Esophagus muscularis mucosa (tissue), 4 donors: Measurements from ENCODE around the gene ZNF268. TPM values are rescaled to one million over a fixed set of nuclear protein-coding genes. Genes with fewer than 3 reads are reported as not detected.

Experiments used
- DNase-seq: peaks from one replicate; pipeline ENCODE4 v3.0.0-alpha.2; 2017; ENCODE audit errors: extremely low spot score
- H3K27ac ChIP-seq, 4 donors: fragments of 200-600 bp; sonication (generic); replicated peaks in 1 of 4; 1 replicate in 3 of 4; 2 replicates in 1 of 4; pipeline ENCODE4 v1.5.1; 2016 to 2019; ENCODE audit warnings: mild to moderate bottlenecking in 1 of 4
- H3K27me3 ChIP-seq, 4 donors: fragments of 200-600 bp; sonication (generic); one replicate each; pipeline versions ENCODE4 v1.5.1 to v1.6.0; 2016 to 2019
- H3K36me3 ChIP-seq, 4 donors: fragments of 200-600 bp; sonication (generic); one replicate each; pipeline ENCODE4 v1.5.1; 2016 to 2019
- H3K4me1 ChIP-seq, 4 donors: fragments of 200-600 bp; sonication (generic); one replicate each; pipeline ENCODE4 v1.5.1; 2016 to 2019
- H3K4me3 ChIP-seq, 4 donors: fragments of 200-600 bp; sonication (generic); 1 replicate in 2 of 4; 2 replicates in 2 of 4; pipeline ENCODE4 v1.5.1; 2016 to 2019; ENCODE audit warnings: mild to moderate bottlenecking in 4 of 4, moderate library complexity in 1 of 4
- H3K9me3 ChIP-seq, 4 donors: fragments of 200-600 bp; sonication (generic); 1 replicate in 3 of 4; 2 replicates in 1 of 4; pipeline ENCODE4 v1.5.1; 2016 to 2019
- EP300 ChIP-seq: sonication (generic); formaldehyde crosslinking; IDR thresholded peaks from one replicate; pipeline ENCODE4 v1.6.1; 2017; ENCODE audit warnings: antibody characterized with exemption
- POLR2A ChIP-seq: fragments of 450-650 bp; IDR thresholded peaks from one replicate; pipeline ENCODE4 v1.6.1; 2017; ENCODE audit warnings: antibody characterized with exemption, moderate library complexity, mild to moderate bottlenecking, low read depth
- POLR2AphosphoS5 ChIP-seq, 2 donors: sonication (generic); formaldehyde crosslinking; IDR thresholded peaks; one replicate each; pipeline ENCODE4 v1.6.1; 2017; ENCODE audit warnings: antibody characterized with exemption in 2 of 2
- WGBS: methylation state at CpG from one replicate; pipeline ENCODE4 v1.1.5; 2018; 5-methylcytosine and 5-hydroxymethylcytosine counted together
- intact Hi-C: fragments of 100-400 bp; cut with DNase I; formaldehyde crosslinking; loops from one replicate; pipeline ENCODE4 v1.15.1; 2023
- total RNA-seq, 4 donors: library from RNA; depleted of rRNA; stranded (reverse); fragments of >200 nt; gene quantifications; one replicate each; pipeline versions ENCODE4 v1.1.0 to v1.2.1, GENCODE V29; 2016
- TF ChIP-seq, protein P1 (sequence below), 3 experiments: fragments of 200-600 bp in 2 of 3; fragments of 450-650 bp in 1 of 3; sonication (generic) in 2 of 3; IDR thresholded peaks; one replicate each; pipeline ENCODE4 v1.5.1; 2017 to 2019; ENCODE audit warnings: antibody characterized with exemption in 3 of 3, mild to moderate bottlenecking in 2 of 3, moderate library complexity in 1 of 3

The ZNF268 gene
- total RNA-seq: 10 to 100 TPM; 14.1 to 37.2 (median 26.8) TPM

DNA sequence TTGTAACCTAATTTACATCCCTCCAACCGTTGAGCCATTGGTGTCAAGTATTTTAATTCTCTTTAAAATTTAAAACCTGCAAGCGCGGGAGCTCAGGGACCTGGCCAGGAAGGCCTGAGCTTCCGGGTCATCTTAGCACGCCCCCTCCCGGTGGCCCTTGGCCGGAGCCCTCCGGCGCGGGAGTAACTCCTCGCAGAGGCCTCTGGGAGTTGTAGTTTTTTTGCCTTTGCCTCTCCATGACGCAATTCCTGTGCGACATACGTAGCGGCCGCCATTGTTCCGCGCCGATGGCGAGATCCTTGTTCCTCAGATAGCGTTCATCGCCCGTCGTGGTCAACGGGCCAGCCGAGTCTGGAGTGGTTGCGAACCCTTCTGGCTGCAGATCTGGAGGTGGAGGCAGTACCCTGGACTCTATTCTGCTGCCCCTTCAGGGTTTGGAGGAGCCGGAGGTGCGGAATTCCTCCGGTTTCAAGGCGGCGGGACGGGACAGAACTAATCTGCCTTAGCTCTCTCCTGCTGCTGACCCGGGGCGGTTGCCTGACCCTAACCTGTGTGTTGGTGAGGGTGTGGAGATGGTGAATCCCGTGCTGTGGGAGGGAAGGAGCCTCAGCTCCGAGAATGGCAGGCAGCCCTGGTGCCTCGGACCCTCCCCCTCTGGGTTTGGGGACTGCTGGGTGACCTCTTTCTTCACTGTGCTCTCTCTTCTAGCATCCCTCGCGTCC lies at the start of gene ZNF268:
Gene ZNF268, plus strand, starts transcription at position 258 of the 722 bp plus-strand sequence. CDS start 503 bp downstream, outside the sequence.
- peak within 1 kb of the TSS; percentile 75 to 83 (median 81) for H3K27ac ChIP-seq
- intact Hi-C loops: no loop called here
- peaks cover 18 to 38% (median 35%) of the 10 kb centered on the region in 4 donors for H3K36me3 ChIP-seq
- H3K27me3 ChIP-seq: no peaks in the 10 kb centered on the region
- WGBS: 4% methylated on average over 39 of the region's 40 CpGs
- peak; percentile 97 for DNase-seq
- H3K4me1 ChIP-seq: peaks cover 11 to 14% (median 14%) of the 10 kb centered on the region in 4 donors
- peak within 1 kb of the TSS; percentile 87 to 96 (median 92) for H3K4me3 ChIP-seq
- H3K9me3 ChIP-seq: peaks cover 0 to 58% (median 23%) of the 10 kb centered on the region in 4 donors
- TF ChIP-seq POLR2A: no peak
- peak; percentile 86 to 96 for TF ChIP-seq POLR2AphosphoS5 (IDR thresholded peaks at IDR 0.05)
- TF ChIP-seq EP300: no peak
- TF ChIP-seq, protein P1, sequence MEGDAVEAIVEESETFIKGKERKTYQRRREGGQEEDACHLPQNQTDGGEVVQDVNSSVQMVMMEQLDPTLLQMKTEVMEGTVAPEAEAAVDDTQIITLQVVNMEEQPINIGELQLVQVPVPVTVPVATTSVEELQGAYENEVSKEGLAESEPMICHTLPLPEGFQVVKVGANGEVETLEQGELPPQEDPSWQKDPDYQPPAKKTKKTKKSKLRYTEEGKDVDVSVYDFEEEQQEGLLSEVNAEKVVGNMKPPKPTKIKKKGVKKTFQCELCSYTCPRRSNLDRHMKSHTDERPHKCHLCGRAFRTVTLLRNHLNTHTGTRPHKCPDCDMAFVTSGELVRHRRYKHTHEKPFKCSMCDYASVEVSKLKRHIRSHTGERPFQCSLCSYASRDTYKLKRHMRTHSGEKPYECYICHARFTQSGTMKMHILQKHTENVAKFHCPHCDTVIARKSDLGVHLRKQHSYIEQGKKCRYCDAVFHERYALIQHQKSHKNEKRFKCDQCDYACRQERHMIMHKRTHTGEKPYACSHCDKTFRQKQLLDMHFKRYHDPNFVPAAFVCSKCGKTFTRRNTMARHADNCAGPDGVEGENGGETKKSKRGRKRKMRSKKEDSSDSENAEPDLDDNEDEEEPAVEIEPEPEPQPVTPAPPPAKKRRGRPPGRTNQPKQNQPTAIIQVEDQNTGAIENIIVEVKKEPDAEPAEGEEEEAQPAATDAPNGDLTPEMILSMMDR (IDR thresholded peaks at IDR 0.05): peak; percentile 81 to 88 (median 87)

DNA sequence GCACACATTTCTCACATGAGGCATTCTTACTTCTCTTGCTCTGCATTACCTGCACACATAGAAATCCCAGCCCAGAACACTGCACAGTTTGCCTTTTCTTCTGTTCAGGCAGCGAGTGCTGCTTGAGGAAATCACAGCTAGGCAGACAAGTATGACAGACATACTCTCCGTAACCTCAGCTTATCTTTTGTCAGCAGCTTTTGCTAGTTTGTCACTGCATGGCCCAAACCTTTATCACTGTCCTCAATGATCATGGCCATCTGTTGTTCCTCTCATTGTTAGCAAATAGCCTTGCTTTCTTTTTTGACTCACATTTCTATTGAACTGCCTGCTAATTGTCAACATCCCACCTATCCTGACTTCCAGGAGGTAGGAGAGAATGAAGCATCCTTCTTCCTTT lies 45.5 kb upstream of the ZNF268 start:
- DNase-seq: no peak
- Histone ChIP-seq H3K27ac (no peak overlapping the region), H3K4me1 (peaks cover 3 to 8% (median 7%) of the 10 kb centered on the region in 4 donors), H3K36me3 (peaks cover 52 to 81% (median 62%) of the 10 kb centered on the region in 4 donors), H3K27me3 (no peaks in the 10 kb centered on the region), H3K4me3 (no peak overlapping the region), H3K9me3 (peaks cover 1 to 89% (median 73%) of the 10 kb centered on the region in 4 donors)
- TF ChIP-seq, protein P1 (IDR thresholded peaks at IDR 0.05): no peak
- no peak for TF ChIP-seq EP300
- no peak for TF ChIP-seq POLR2AphosphoS5 (IDR thresholded peaks at IDR 0.05)
- no peak for TF ChIP-seq POLR2A
- 100% methylated on average over 2 of the region's 2 CpGs for WGBS
- intact Hi-C loops: no loop called here

DNA sequence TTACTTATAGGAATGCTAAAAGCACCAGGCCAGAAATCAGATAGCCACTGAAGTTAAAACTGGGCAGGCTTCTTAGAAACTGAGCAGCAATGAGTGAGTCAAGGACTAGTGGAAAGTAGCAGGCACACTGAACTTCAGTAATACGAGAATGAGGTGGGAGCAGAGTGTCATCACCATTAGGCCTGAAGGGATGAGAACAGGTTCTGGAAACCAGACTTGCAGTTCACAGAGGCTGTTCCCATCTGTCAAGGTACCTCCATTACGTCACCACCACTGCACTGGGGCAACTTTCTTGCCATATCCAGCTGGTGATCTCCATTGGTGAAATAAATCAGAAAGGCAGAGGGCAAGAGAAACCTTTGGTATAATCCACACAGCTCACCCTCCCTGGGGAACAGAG lies 35.3 kb upstream of the ZNF268 start:
- Histone ChIP-seq H3K27ac (no peak overlapping the region), H3K36me3 (peaks cover 69 to 98% (median 78%) of the 10 kb centered on the region in 4 donors), H3K4me3 (no peak overlapping the region), H3K4me1 (no peaks in the 10 kb centered on the region), H3K27me3 (no peaks in the 10 kb centered on the region), H3K9me3 (peaks cover 7 to 98% (median 95%) of the 10 kb centered on the region in 4 donors)
- 97% methylated on average over 2 of the region's 2 CpGs for WGBS
- intact Hi-C loops: no loop called here
- no peak for DNase-seq
- TF ChIP-seq, protein P1 (IDR thresholded peaks at IDR 0.05): no peak
- TF ChIP-seq POLR2A: no peak
- no peak for TF ChIP-seq POLR2AphosphoS5 (IDR thresholded peaks at IDR 0.05)
- no peak for TF ChIP-seq EP300

DNA sequence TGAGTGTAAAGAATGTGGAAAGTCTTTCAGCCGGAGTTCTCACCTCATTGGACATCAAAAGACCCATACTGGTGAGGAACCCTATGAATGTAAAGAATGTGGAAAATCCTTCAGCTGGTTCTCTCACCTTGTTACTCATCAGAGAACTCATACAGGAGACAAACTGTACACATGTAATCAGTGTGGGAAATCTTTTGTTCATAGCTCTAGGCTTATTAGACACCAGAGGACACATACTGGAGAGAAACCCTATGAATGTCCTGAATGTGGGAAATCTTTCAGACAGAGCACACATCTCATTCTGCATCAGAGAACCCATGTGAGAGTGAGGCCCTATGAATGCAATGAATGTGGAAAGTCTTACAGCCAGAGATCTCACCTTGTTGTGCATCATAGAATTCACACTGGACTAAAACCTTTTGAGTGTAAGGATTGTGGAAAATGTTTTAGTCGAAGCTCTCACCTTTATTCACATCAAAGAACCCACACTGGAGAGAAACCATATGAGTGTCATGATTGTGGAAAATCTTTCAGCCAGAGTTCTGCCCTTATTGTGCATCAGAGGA lies 25.1 kb upstream of the ZNF268 start:
- H3K36me3 ChIP-seq: peaks cover 58 to 79% (median 69%) of the 10 kb centered on the region in 4 donors
- H3K9me3 ChIP-seq: peaks cover 22 to 100% (median 99%) of the 10 kb centered on the region in 4 donors
- intact Hi-C loops: no loop called here

More for the DNA sequence above, 25.1 kb upstream of the ZNF268 start:
- no peak for DNase-seq
- Histone ChIP-seq H3K27ac (no peak overlapping the region), H3K27me3 (no peaks in the 10 kb centered on the region), H3K4me3 (peak overlapping the region in 1 of 4 donors; percentile 7), H3K4me1 (no peaks in the 10 kb centered on the region)
- 100% methylated on average over 2 of the region's 2 CpGs for WGBS
- TF ChIP-seq POLR2AphosphoS5 (IDR thresholded peaks at IDR 0.05) (no peak), EP300 (no peak), POLR2A (no peak)
- TF ChIP-seq, protein P1 (IDR thresholded peaks at IDR 0.05): no peak
